Measurements from ENCODE around the gene EFCAB9. TPM values are rescaled to one million over a fixed set of nuclear protein-coding genes. Genes with fewer than 3 reads are reported as not detected.
"Not testable (repeated sequence)": the region's sequence is repeated elsewhere in the genome, so short reads cannot be mapped to it uniquely, and the experiment has no call there.

EFCAB9 gene
- total RNA-seq, 1 donor from 2014 or later, result not detected

- peak; percentile 67 for DNase-seq (ENCODE audit: low read depth)
These were observed 5.7 kb upstream of the EFCAB9 start, which contains the start of gene STK10 for GRCh38 chr5:172188033-172188892. Gene STK10, minus strand, starts transcription at chr5:172188224. Its CDS starts 182 bp downstream, at chr5:172188042.

- no peak for DNase-seq (ENCODE audit: low read depth)
These were observed 4.9 kb upstream of the EFCAB9 start for GRCh38 chr5:172188893-172189692.

- DNase-seq (ENCODE audit: low read depth), result no peak
These were observed 4.2 kb upstream of the EFCAB9 start for GRCh38 chr5:172189693-172190296.

GRCh38 chr5:172194985-172195774 lies 1.2 kb downstream of the EFCAB9 start:
- no peak for DNase-seq (ENCODE audit: low read depth)

- DNase-seq (ENCODE audit: low read depth), result not testable (repeated sequence)
These were observed 3.8 kb downstream of the EFCAB9 start for GRCh38 chr5:172197775-172198174.

GRCh38 chr5:172199446-172199845 lies 5.5 kb downstream of the EFCAB9 start:
- DNase-seq (ENCODE audit: low read depth), result no peak

- DNase-seq (ENCODE audit: low read depth), result no peak
These were observed 6.5 kb downstream of the EFCAB9 start for GRCh38 chr5:172200476-172200875.

GRCh38 chr5:172205984-172206383 lies 12.0 kb downstream of the EFCAB9 start:
- DNase-seq (ENCODE audit: low read depth), result not testable (repeated sequence)

GRCh38 chr5:172207511-172207910 lies 13.5 kb downstream of the EFCAB9 start:
- no peak for DNase-seq (ENCODE audit: low read depth)

- DNase-seq (ENCODE audit: low read depth), result no peak
These were observed 15.7 kb downstream of the EFCAB9 start for GRCh38 chr5:172209714-172210113.

GRCh38 chr5:172211676-172212075 lies 17.7 kb downstream of the EFCAB9 start:
- no peak for DNase-seq (ENCODE audit: low read depth)

GRCh38 chr5:172213126-172213525 lies 19.2 kb downstream of the EFCAB9 start:
- DNase-seq (ENCODE audit: low read depth), result no peak

- DNase-seq (ENCODE audit: low read depth), result no peak
These were observed 22.4 kb downstream of the EFCAB9 start for GRCh38 chr5:172216345-172216744.

GRCh38 chr5:172219296-172219695 lies 25.3 kb downstream of the EFCAB9 start:
- no peak for DNase-seq (ENCODE audit: low read depth)

- no peak for DNase-seq (ENCODE audit: low read depth)
These were observed 30.2 kb downstream of the EFCAB9 start for GRCh38 chr5:172223901-172224873.

- no peak for DNase-seq (ENCODE audit: low read depth)
These were observed 31.0 kb downstream of the EFCAB9 start for GRCh38 chr5:172224996-172225395.

GRCh38 chr5:172229904-172230303 lies 35.9 kb downstream of the EFCAB9 start:
- DNase-seq (ENCODE audit: low read depth), result no peak

GRCh38 chr5:172234031-172234430 lies 40.1 kb downstream of the EFCAB9 start:
- no peak for DNase-seq (ENCODE audit: low read depth)

GRCh38 chr5:172235132-172235780 lies 41.3 kb downstream of the EFCAB9 start:
- peak; percentile 57 for DNase-seq (ENCODE audit: low read depth)
